Measurements from ENCODE around the gene DES. TPM values are rescaled to one million over a fixed set of nuclear protein-coding genes. Genes with fewer than 3 reads are reported as not detected.

DES gene
- total and polyA plus RNA-seq, 2 donors from 2014 or later = 30.0 to 74.2 TPM

- Histone ChIP-seq H3K4me3 (ENCODE audit: low read length in 3 of 3) (no peak overlapping the region), H3K36me3 (ENCODE audit: control insufficient read depth in 2 of 3, insufficient read depth in 3 of 3, low read length in 3 of 3) (no peaks in the 10 kb centered on the region), H3K4me1 (ENCODE audit: control insufficient read depth in 2 of 3, insufficient read depth in 2 of 3, low read depth in 1 of 3, low read length in 3 of 3) (peaks cover 0 to 2% (median 0%) of the 10 kb centered on the region in 3 donors), H3K9ac (ENCODE audit: low read length in 3 of 3) (no peak overlapping the region), H3K27me3 (ENCODE audit: control insufficient read depth, insufficient read depth, low read length) (no peaks in the 10 kb centered on the region), H3K27ac (ENCODE audit: low read depth in 2 of 2, low read length in 2 of 2) (no peak overlapping the region), H3K9me3 (ENCODE audit: control insufficient read depth in 2 of 3, insufficient read depth in 1 of 3, low read length in 3 of 3) (no peaks in the 10 kb centered on the region)
- no peak for FAIRE-seq
- TF ChIP-seq, protein P1, sequence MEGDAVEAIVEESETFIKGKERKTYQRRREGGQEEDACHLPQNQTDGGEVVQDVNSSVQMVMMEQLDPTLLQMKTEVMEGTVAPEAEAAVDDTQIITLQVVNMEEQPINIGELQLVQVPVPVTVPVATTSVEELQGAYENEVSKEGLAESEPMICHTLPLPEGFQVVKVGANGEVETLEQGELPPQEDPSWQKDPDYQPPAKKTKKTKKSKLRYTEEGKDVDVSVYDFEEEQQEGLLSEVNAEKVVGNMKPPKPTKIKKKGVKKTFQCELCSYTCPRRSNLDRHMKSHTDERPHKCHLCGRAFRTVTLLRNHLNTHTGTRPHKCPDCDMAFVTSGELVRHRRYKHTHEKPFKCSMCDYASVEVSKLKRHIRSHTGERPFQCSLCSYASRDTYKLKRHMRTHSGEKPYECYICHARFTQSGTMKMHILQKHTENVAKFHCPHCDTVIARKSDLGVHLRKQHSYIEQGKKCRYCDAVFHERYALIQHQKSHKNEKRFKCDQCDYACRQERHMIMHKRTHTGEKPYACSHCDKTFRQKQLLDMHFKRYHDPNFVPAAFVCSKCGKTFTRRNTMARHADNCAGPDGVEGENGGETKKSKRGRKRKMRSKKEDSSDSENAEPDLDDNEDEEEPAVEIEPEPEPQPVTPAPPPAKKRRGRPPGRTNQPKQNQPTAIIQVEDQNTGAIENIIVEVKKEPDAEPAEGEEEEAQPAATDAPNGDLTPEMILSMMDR (IDR thresholded peaks at IDR 0.05; ENCODE audit: borderline replicate concordance, extremely low read depth, insufficient read depth) = no peak
- intact Hi-C loops (cut with DNase I) = no loop called here
- DNase-seq = peak in 2 of 5 donors; percentile 27 to 62
These were observed 24.3 kb downstream of the DES start for GRCh38 chr2:219442256-219443015.

DNA sequence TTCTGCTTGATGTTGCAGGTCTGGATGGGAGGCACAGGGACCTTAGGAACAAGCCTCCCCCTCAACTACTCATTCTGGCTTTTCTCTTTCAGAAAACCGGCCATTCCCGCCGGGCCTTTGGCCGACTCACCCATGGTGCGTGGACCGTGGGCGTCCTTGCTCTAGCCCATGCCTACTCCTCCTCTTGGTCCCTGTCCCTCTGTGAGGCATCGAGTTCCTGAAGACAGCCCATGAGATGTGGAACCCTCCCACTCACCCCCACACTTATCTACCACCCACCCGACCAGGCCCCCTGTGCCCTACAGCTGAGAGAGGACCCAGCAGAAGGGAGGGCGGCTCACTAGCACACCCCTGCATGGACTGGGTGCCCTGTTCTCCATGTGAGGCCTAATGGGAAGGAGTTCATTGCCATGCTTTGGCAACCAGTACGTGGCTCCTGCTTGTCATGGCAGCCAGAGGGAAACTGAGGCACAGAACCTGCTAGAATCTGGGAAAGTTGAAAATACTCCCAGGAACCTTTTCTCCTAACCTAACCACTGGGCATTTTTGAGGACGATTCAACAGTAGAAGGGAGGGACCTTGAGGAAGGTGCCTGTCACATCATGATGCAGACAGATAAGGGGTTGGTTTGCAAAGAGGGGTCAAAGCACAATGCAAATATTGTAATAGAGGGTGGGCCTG, 25.0 kb downstream of the DES start:
- intact Hi-C loops (cut with DNase I) = no loop called here
- H3K4me3 ChIP-seq (ENCODE audit: low read length in 3 of 3) = no peak overlapping the region
- TF ChIP-seq, protein P1 (IDR thresholded peaks at IDR 0.05; ENCODE audit: borderline replicate concordance, extremely low read depth, insufficient read depth) = no peak
- H3K4me1 ChIP-seq (ENCODE audit: control insufficient read depth in 2 of 3, insufficient read depth in 2 of 3, low read depth in 1 of 3, low read length in 3 of 3) = peaks cover 0 to 2% (median 0%) of the 10 kb centered on the region in 3 donors
- H3K9ac ChIP-seq (ENCODE audit: low read length in 3 of 3) = no peak overlapping the region
- H3K27me3 ChIP-seq (ENCODE audit: control insufficient read depth, insufficient read depth, low read length) = no peaks in the 10 kb centered on the region
- H3K36me3 ChIP-seq (ENCODE audit: control insufficient read depth in 2 of 3, insufficient read depth in 3 of 3, low read length in 3 of 3) = no peaks in the 10 kb centered on the region
- H3K9me3 ChIP-seq (ENCODE audit: control insufficient read depth in 2 of 3, insufficient read depth in 1 of 3, low read length in 3 of 3) = no peaks in the 10 kb centered on the region
- no peak for DNase-seq
- no peak overlapping the region for H3K27ac ChIP-seq (ENCODE audit: low read depth in 2 of 2, low read length in 2 of 2)
- FAIRE-seq = no peak

DNA sequence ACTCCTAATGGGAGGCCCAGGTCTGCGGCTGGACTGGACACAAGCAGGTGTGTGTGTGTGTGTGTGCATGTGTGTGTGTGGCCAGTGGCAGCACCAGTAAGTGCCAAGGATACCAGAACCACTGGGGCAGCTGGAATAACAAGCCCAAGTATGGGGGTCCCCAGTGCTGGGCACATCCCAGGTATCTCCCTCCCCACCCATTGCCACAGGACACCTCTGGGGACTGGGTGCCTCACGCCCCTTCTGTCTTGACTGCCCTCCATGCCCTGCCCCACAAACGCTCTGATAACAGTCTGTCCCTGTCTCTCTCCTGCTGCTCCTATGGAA, 25.5 kb downstream of the DES start:
- Histone ChIP-seq H3K9me3 (ENCODE audit: control insufficient read depth in 2 of 3, insufficient read depth in 1 of 3, low read length in 3 of 3) (no peaks in the 10 kb centered on the region), H3K27me3 (ENCODE audit: control insufficient read depth, insufficient read depth, low read length) (no peaks in the 10 kb centered on the region), H3K36me3 (ENCODE audit: control insufficient read depth in 2 of 3, insufficient read depth in 3 of 3, low read length in 3 of 3) (no peaks in the 10 kb centered on the region), H3K27ac (ENCODE audit: low read depth in 2 of 2, low read length in 2 of 2) (no peak overlapping the region), H3K4me3 (ENCODE audit: low read length in 3 of 3) (no peak overlapping the region), H3K4me1 (ENCODE audit: control insufficient read depth in 2 of 3, insufficient read depth in 2 of 3, low read depth in 1 of 3, low read length in 3 of 3) (peaks cover 0 to 2% (median 0%) of the 10 kb centered on the region in 3 donors), H3K9ac (ENCODE audit: low read length in 3 of 3) (no peak overlapping the region)
- TF ChIP-seq, protein P1 (IDR thresholded peaks at IDR 0.05; ENCODE audit: borderline replicate concordance, extremely low read depth, insufficient read depth) = no peak
- intact Hi-C loops (cut with DNase I) = no loop called here
- FAIRE-seq (no peak), DNase-seq (no peak)

Measured in kidney (tissue), 14 donors.